A549 (cell line): Measurements from ENCODE around the gene PDLIM5.

Experiments used
- CTCF ChIP-seq: fragments of >200 bp; sonication (Bioruptor Twin); formaldehyde crosslinking; IDR thresholded peaks from 3 replicates; pipeline ENCODE4 v1.5.1; 2016
- GATA3 ChIP-seq: IDR thresholded peaks from 2 replicates; pipeline ENCODE4 v1.6.1; 2012; ENCODE audit warnings: borderline replicate concordance
- JUNB ChIP-seq: fragments of >200 bp; sonication (Bioruptor Twin); formaldehyde crosslinking; IDR thresholded peaks from 2 replicates; pipeline ENCODE4 v1.6.1; 2016
- KDM1A ChIP-seq: fragments of 200-600 bp; sonication (generic); IDR thresholded peaks from 2 replicates; pipeline ENCODE4 v1.6.1; 2016; ENCODE audit warnings: low read depth, mild to moderate bottlenecking
- MAZ ChIP-seq: fragments of 150-350 bp; IDR thresholded peaks from 2 replicates; pipeline ENCODE4 v1.6.1; 2014; ENCODE audit warnings: antibody characterized with exemption, low read depth, low read length, borderline replicate concordance
- POLR2A ChIP-seq: IDR thresholded peaks from 2 replicates; pipeline ENCODE4 v1.6.1; 2012; ENCODE audit warnings: mild to moderate bottlenecking, low read length
- RAD21 ChIP-seq, 2 experiments: fragments of >200 bp in 1 of 2; sonication (Bioruptor Twin) in 1 of 2; formaldehyde crosslinking in 1 of 2; IDR thresholded peaks in 1 of 2; conservative IDR thresholded peaks in 1 of 2; 2 replicates in 1 of 2; 3 replicates in 1 of 2; pipeline ENCODE4 v1.6.1; 2012 to 2018; ENCODE audit warnings: inconsistent platforms in 1 of 2
- USF2 ChIP-seq: fragments of 450-650 bp; IDR thresholded peaks from 2 replicates; pipeline ENCODE4 v1.6.1; 2014; ENCODE audit warnings: antibody characterized with exemption

- TF ChIP-seq CTCF (no peak), USF2 (no peak), MAZ (no peak), RAD21 (conservative IDR thresholded peaks at IDR 0.05 in 1 of 2, IDR thresholded peaks at IDR 0.05 in 1 of 2) (no peak), POLR2A (no peak), JUNB (no peak), KDM1A (no peak), GATA3 (no peak)
Observed at GRCh38 chr4:94508296-94508695, 56.6 kb downstream of the PDLIM5 start.
